ENCODE results near the gene CDH4. TPM values are rescaled to one million over a fixed set of nuclear protein-coding genes. Genes with fewer than 3 reads are reported as not detected.
"Not testable (repeated sequence)": the region's sequence is repeated elsewhere in the genome, so short reads cannot be mapped to it uniquely, and the experiment has no call there.

CDH4 gene
- total and polyA plus RNA-seq, 2 of the 13 experiments (the other 11 are each of a cell fraction or from before 2014, with no cell fraction given) = not detected

GRCh38 chr20:61271312-61272231 is 19.5 kb downstream of the CDH4 start (continued):
- TF ChIP-seq PAXIP1 (CRISPR knock-in tag; conservative IDR thresholded peaks at IDR 0.05) (no peak), YY1 (IDR thresholded peaks at IDR 0.05; ENCODE audit: insufficient read depth, insufficient replicate concordance, low read depth, low read length) (no peak), ZNF430 (CRISPR knock-in tag; IDR thresholded peaks at IDR 0.05) (no peak), PHF8 (CRISPR knock-in tag; IDR thresholded peaks at IDR 0.05) (no peak), ZNF431 (CRISPR knock-in tag; IDR thresholded peaks at IDR 0.05; ENCODE audit: borderline replicate concordance, low read depth) (no peak)

GRCh38 chr20:61273024-61273423 is 21.0 kb downstream of the CDH4 start:
- intact Hi-C loops (cut with micrococcal nuclease; ENCODE audit: unreplicated experiment); BruUV-seq (replicated peaks); H3K79me2 ChIP-seq (ENCODE audit: insufficient read depth, low read length); H4K20me1 ChIP-seq (ENCODE audit: insufficient read depth, low read length); H3K27ac ChIP-seq (ENCODE audit: extremely low read length, insufficient read depth, low read length); POLR2A ChIA-PET; in situ Hi-C loops (cut with HindIII; ENCODE audit: extremely low pct_ligation_motif_present, low pct_unique_long_range_greater_than_20kb); CTCF ChIA-PET (ENCODE audit: low intra/inter-chr PET ratio, low total read pairs); ATAC-seq; H3K9me3 ChIP-seq (ENCODE audit: low read length); DNase-seq (ENCODE audit: low spot score); H3K27me3 ChIP-seq (ENCODE audit: control insufficient read depth in 1 of 2, insufficient read depth in 2 of 2, low read length in 2 of 2); H3K4me3 ChIP-seq (replicated peaks in 1 of 3; ENCODE audit: insufficient read depth in 1 of 3, low read depth in 2 of 3, low read length in 3 of 3); H3K4me1 ChIP-seq (ENCODE audit: insufficient read depth, low read length); FAIRE-seq; H2AFZ ChIP-seq (ENCODE audit: low read length); H3K4me2 ChIP-seq (ENCODE audit: low read depth, low read length); H3K36me3 ChIP-seq (replicated peaks in 1 of 2; ENCODE audit: control insufficient read depth in 1 of 2, insufficient read depth in 2 of 2, low read length in 2 of 2); H3K9ac ChIP-seq (ENCODE audit: insufficient read depth, low read depth, low read length): not testable (repeated sequence)
- TF ChIP-seq MNT (IDR thresholded peaks at IDR 0.05) = peak; percentile 93
- WGBS (ENCODE audit: low lambda C conversion rate) = 35% methylated on average over 7 of the region's 7 CpGs

- intact Hi-C loops (cut with micrococcal nuclease; ENCODE audit: unreplicated experiment); POLR2A ChIA-PET; H3K27me3 ChIP-seq (ENCODE audit: control insufficient read depth in 1 of 2, insufficient read depth in 2 of 2, low read length in 2 of 2); CTCF ChIA-PET (ENCODE audit: low intra/inter-chr PET ratio, low total read pairs); H2AFZ ChIP-seq (ENCODE audit: low read length); BruUV-seq (replicated peaks); H3K4me3 ChIP-seq (replicated peaks in 1 of 3; ENCODE audit: insufficient read depth in 1 of 3, low read depth in 2 of 3, low read length in 3 of 3); H3K4me2 ChIP-seq (ENCODE audit: low read depth, low read length); FAIRE-seq; H3K9ac ChIP-seq (ENCODE audit: insufficient read depth, low read depth, low read length); H3K4me1 ChIP-seq (ENCODE audit: insufficient read depth, low read length); H3K79me2 ChIP-seq (ENCODE audit: insufficient read depth, low read length); H3K36me3 ChIP-seq (replicated peaks in 1 of 2; ENCODE audit: control insufficient read depth in 1 of 2, insufficient read depth in 2 of 2, low read length in 2 of 2); H3K9me3 ChIP-seq (ENCODE audit: low read length); H3K27ac ChIP-seq (ENCODE audit: extremely low read length, insufficient read depth, low read length); ATAC-seq; DNase-seq (ENCODE audit: low spot score); in situ Hi-C loops (cut with HindIII; ENCODE audit: extremely low pct_ligation_motif_present, low pct_unique_long_range_greater_than_20kb); H4K20me1 ChIP-seq (ENCODE audit: insufficient read depth, low read length): not testable (repeated sequence)
- WGBS (ENCODE audit: low lambda C conversion rate) = 0% methylated on average over 1 of the region's 1 CpG
Observed at GRCh38 chr20:61273666-61274065, 21.6 kb downstream of the CDH4 start.

All from HepG2 (cell line).